ENCODE data around the gene TIMP2. TPM values are rescaled to one million over a fixed set of nuclear protein-coding genes. Genes with fewer than 3 reads are reported as not detected.
A peak's percentile ranks its signal among the peaks of the same experiment; 100 is the strongest.

Gene TIMP2
- total and polyA plus RNA-seq, 2 of the 8 experiments (the other 6 are each of a cell fraction or from before 2014, with no cell fraction given): 18.2 to 43.3 TPM

DNA sequence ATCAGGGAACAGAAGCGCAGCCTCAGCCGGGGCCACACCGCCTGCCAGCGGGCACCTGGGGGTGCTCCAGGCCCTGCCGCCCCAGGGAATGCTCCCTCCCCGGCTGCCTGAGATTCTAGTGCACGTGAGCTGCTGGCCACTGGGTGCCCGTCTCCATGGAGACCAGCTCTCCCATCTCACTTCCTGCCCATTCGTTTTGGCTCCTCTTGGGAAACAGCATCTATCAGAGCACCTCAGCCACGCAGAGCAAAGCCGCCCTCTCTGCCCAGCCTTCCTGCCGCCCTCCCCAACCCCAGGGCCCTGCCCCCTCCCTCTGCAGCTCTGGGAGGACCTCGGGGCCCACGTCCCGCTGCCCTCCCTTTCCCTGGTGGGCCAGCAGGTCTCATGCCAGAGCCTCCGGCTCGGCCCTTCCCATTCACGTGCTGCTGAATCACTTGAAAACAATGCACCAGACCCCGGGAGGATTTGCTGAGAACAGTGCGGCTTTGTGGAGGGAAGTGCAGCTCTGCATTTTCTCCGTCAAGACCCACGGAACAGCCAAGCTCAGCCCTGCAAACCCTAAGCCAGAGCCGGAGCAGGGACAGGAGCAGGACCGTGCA lies 41.6 kb downstream of the TIMP2 start (continued):
- TF ChIP-seq CHD1 (IDR thresholded peaks at IDR 0.05; ENCODE audit: low read depth, low read length): no peak
- TF ChIP-seq, protein P1, sequence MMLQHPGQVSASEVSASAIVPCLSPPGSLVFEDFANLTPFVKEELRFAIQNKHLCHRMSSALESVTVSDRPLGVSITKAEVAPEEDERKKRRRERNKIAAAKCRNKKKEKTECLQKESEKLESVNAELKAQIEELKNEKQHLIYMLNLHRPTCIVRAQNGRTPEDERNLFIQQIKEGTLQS (IDR thresholded peaks at IDR 0.05; ENCODE audit: insufficient read depth, low read depth, low read length): no peak
- TF ChIP-seq, protein P2, sequence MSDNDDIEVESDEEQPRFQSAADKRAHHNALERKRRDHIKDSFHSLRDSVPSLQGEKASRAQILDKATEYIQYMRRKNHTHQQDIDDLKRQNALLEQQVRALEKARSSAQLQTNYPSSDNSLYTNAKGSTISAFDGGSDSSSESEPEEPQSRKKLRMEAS (IDR thresholded peaks at IDR 0.05): peak; percentile 66
- no peak for TF ChIP-seq TBP (IDR thresholded peaks at IDR 0.05; ENCODE audit: low read depth, low read length)
- TF ChIP-seq SRF (IDR thresholded peaks at IDR 0.05; ENCODE audit: low read depth, low read length): no peak
- TF ChIP-seq ZNF274 (IDR thresholded peaks at IDR 0.05; ENCODE audit: borderline replicate concordance, extremely low read depth, low read length): no peak
- TF ChIP-seq CHD2 (IDR thresholded peaks at IDR 0.05; ENCODE audit: low read length): no peak
- TF ChIP-seq SIN3A (conservative IDR thresholded peaks at IDR 0.05 in 1 of 2, IDR thresholded peaks at IDR 0.05 in 1 of 2; ENCODE audit: low read depth in 1 of 2, low read length in 2 of 2): peak in 1 of 2 experiments; percentile 29; a peak in 1 of 4 replicates
- no peak for TF ChIP-seq GTF2F1 (IDR thresholded peaks at IDR 0.05; ENCODE audit: borderline replicate concordance, low read depth, low read length)
- TF ChIP-seq BRCA1 (IDR thresholded peaks at IDR 0.05; ENCODE audit: low read depth, low read length): no peak
- no peak for TF ChIP-seq SP2 (IDR thresholded peaks at IDR 0.05; ENCODE audit: low read length)
- no peak for TF ChIP-seq SP1 (IDR thresholded peaks at IDR 0.05; ENCODE audit: low read depth, low read length)
- TF ChIP-seq KDM1A (IDR thresholded peaks at IDR 0.05; ENCODE audit: borderline replicate concordance, low read length): no peak
- TF ChIP-seq CBX5 (IDR thresholded peaks at IDR 0.05; ENCODE audit: low read depth, low read length): no peak
- TF ChIP-seq KDM5A (IDR thresholded peaks at IDR 0.05; ENCODE audit: low read length): no peak
- TF ChIP-seq NRF1 (IDR thresholded peaks at IDR 0.05; ENCODE audit: low read depth, low read length): no peak
- TF ChIP-seq, protein P3, sequence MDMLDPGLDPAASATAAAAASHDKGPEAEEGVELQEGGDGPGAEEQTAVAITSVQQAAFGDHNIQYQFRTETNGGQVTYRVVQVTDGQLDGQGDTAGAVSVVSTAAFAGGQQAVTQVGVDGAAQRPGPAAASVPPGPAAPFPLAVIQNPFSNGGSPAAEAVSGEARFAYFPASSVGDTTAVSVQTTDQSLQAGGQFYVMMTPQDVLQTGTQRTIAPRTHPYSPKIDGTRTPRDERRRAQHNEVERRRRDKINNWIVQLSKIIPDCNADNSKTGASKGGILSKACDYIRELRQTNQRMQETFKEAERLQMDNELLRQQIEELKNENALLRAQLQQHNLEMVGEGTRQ (IDR thresholded peaks at IDR 0.05; ENCODE audit: low read length): 0 out of 2 replicates have a peak, but pooled peaks have one; percentile 11
- no peak for TF ChIP-seq YY1 (IDR thresholded peaks at IDR 0.05; ENCODE audit: low read depth, low read length)
- TF ChIP-seq KDM4A (IDR thresholded peaks at IDR 0.05; ENCODE audit: low read depth, low read length, severe bottlenecking): no peak
- TF ChIP-seq NANOG (IDR thresholded peaks at IDR 0.05; ENCODE audit: insufficient read depth, low read depth, low read length, poor library complexity, severe bottlenecking): no peak
- TF ChIP-seq TAF7 (optimal IDR thresholded peaks at IDR 0.05; ENCODE audit: borderline replicate concordance, low read depth, low read length): no peak
- no peak for TF ChIP-seq BCL11A (IDR thresholded peaks at IDR 0.05; ENCODE audit: low read depth in 2 of 2, low read length in 2 of 2)

Data from H1 (cell line).